Urothelium cell line (cell line): Measurements from ENCODE around the gene ESRRA.
A peak's percentile ranks its signal among the peaks of the same experiment; 100 is the strongest.

Experiments
- DNase-seq: peaks from one replicate; pipeline ENCODE4 v3.0.0; 2011; ENCODE audit warnings: low spot score, mixed read lengths
- FAIRE-seq: peaks from 2 replicates; lab custom pipeline; 2011; peaks lifted over from hg19 to GRCh38; lab: Jason Lieb, UNC

The ESRRA gene

GRCh38 chr11:64305075-64305690, at the start of gene ESRRA:
TSS of gene ESRRA (plus strand) at chr11:64305524. CDS start at chr11:64307180, 1,656 bp downstream.
- FAIRE-seq, result peak; percentile 84

DNA sequence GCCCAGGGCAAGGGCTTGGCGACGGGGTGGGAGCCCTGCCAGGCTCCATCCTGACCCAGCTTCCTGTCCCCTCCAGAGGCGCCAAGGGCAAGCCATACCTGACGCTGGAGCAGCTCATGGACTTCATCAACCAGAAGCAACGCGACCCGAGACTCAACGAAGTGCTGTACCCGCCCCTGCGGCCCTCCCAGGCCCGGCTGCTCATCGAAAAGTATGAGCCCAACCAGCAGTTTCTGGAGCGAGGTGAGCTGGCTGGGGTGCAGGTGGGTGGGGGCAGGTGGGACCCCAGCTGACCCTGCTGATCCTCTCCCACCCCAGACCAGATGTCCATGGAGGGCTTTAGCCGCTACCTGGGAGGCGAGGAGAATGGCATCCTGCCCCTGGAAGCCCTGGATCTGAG, 49.0 kb upstream of the ESRRA start:
- FAIRE-seq (no peak), DNase-seq (no peak)

More at GRCh38 chr11:64305075-64305690, at the start of gene ESRRA:
- peak; percentile 99 for DNase-seq

- DNase-seq (no peak), FAIRE-seq (no peak)
Measured at GRCh38 chr11:64258356-64258755, 47.0 kb upstream of the ESRRA start.

- FAIRE-seq (no peak), DNase-seq (no peak)
Measured at GRCh38 chr11:64258946-64259532, 46.3 kb upstream of the ESRRA start.

GRCh38 chr11:64259533-64260067, 45.7 kb upstream of the ESRRA start:
- FAIRE-seq (no peak), DNase-seq (no peak)

- no peak for DNase-seq
Measured at GRCh38 chr11:64260147-64260708, 45.1 kb upstream of the ESRRA start.

DNA sequence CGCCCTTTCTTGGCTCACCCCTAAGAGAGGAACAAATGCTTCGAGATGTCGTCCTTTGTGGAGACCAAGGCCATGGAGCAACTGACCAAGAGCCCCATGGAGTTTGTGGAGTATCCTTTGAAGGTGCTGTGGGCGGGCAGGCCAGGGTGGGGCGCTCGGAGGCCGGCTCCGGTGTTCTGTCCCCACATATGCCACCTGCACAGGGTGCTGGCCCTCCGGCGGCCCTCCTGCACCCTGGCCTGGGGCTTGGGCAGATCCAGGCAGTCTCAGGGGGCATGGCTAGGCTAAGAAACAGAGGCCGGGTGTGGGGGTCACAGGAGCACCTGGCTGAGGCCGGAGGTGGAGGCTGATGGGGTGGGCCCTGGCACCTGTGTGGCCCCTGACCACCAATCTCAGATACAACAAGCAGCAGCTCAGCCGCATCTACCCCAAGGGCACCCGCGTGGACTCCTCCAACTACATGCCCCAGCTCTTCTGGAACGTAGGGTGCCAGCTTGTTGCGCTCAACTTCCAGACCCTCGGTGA, 43.7 kb upstream of the ESRRA start:
- no peak for FAIRE-seq
- no peak for DNase-seq

More at GRCh38 chr11:64260147-64260708, 45.1 kb upstream of the ESRRA start:
- FAIRE-seq, result peak; percentile 53

DNA sequence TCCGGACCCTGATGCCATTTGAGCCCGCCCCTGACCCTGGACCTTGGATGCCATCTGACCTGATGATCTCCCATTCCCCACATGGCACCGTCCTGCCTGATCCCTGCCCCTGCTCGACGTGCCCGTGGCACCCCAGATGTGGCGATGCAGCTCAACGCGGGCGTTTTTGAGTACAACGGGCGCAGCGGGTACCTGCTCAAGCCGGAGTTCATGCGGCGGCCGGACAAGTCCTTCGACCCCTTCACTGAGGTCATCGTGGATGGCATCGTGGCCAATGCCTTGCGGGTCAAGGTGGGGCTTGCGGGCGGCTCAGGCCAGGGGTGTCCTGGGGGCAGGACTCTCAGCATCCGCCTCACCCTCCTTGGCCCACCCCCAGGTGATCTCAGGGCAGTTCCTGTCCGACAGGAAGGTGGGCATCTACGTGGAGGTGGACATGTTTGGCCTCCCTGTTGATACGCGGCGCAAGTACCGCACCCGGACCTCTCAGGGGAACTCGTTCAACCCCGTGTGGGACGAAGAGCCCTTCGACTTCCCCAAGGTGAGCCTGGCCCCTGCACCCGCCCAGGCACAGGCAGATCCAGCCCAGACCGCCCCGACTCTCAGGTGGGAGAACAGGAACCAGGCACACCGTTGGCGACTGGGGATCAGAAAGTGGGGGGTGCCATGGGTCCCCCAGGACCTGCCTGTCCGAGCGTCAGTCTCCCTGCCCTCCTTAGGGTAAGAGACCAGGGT, 42.9 kb upstream of the ESRRA start:
- DNase-seq (no peak), FAIRE-seq (no peak)

GRCh38 chr11:64263021-64263946, 42.0 kb upstream of the ESRRA start:
- no peak for DNase-seq
- no peak for FAIRE-seq

DNA sequence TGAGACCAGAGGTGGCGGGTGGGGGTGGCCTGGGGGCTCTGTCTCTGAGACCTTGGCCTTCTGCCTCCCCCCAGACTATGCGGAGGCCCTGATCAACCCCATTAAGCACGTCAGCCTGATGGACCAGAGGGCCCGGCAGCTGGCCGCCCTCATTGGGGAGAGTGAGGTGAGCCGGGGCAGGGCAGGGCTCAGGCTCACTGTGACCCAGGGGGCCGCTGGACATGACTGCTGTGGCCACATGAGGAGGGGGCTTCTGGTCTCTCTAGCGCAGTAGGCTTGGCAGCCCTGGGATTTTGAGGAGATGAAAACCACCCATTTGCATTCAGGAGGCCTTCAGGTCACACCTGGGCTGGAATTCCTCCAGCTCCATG, 41.4 kb upstream of the ESRRA start:
- FAIRE-seq (no peak), DNase-seq (no peak)

GRCh38 chr11:64264371-64264852, 40.9 kb upstream of the ESRRA start:
- no peak for DNase-seq
- no peak for FAIRE-seq

DNA sequence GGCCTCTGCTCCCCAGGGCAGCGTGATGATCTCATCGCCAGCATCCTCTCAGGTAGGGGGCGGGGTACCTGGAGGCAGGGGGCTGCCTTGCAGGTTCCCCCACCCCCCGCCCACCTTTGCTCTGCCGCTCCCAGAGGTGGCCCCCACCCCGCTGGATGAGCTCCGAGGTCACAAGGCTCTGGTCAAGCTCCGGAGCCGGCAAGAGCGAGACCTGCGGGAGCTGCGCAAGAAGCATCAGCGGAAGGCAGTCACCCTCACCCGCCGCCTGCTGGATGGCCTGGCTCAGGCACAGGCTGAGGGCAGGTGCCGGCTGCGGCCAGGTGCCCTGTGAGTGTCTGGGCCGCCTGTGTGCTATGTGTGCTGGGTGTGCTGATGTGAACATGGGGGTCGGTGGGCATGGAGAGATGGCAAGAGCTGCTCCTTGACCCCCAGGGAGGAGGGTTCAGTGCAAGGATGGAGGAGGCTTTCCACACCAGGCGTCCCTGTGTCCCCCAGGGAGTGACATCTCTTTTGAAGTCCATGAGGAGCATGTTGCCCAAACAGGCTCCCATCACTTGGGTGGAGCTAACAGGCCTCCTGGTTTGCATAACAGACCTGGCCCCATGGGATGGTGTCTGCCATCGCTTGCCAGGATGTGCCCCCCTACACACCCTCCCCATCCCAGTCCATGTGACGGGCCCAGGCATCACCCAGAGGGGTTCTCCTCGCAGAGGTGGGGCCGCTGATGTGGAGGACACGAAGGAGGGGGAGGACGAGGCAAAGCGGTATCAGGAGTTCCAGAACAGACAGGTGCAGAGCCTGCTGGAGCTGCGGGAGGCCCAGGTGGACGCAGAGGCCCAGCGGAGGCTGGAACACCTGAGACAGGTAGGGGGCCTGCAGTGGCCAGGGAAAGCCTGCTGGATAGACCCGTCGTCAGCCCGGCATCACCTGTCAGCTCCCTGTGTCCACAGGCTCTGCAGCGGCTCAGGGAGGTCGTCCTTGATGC, 39.9 kb upstream of the ESRRA start:
- DNase-seq (no peak), FAIRE-seq (no peak)

- DNase-seq (no peak), FAIRE-seq (no peak)
Measured at GRCh38 chr11:64266339-64266738, 39.0 kb upstream of the ESRRA start.

- DNase-seq, result no peak
Measured at GRCh38 chr11:64267207-64267945, 37.9 kb upstream of the ESRRA start.

DNA sequence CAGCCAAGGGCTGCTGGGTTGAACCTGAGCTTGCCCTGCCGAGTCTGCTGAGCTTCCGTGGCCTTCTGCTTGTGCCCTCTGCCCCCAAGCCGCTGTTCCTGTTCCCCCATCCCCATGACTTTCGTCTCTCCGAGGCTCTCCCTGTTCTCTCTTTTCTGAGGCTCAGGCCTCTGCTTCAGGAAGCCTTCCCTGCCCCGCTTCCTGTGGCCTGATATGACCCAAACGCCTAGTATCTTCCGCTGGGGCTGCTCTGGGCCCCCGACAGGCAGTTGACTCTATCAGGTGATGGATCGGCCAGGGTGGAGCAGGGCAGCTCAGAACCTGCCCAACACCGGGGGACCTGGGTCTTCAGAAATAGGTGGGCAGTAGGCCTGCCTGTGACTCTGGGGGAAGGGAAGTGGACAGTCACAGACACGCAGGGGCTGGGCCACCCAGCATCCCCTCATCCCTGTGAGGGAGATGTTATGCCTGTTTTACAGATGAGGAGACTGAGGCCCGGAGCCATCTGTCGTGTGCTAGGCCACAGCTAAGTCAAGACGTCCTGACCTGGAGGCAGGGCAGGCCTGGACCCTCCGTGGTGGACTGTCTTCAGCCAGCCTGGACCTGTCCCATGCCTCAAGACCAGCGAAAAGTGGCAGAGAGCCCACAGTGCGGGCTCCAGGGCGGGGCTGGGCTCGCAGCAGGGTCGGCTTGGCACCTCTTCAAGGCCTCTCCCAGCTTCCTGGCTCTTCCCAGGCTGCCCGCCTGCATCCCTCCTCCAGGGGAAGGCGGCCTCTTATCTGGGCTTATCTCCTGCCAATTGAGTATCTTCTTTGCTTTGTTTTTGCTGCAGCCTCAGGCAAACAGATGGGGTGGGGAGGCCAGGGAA, 37.1 kb upstream of the ESRRA start:
- FAIRE-seq (no peak), DNase-seq (no peak)

More at GRCh38 chr11:64267207-64267945, 37.9 kb upstream of the ESRRA start:
- FAIRE-seq, result no peak

DNA sequence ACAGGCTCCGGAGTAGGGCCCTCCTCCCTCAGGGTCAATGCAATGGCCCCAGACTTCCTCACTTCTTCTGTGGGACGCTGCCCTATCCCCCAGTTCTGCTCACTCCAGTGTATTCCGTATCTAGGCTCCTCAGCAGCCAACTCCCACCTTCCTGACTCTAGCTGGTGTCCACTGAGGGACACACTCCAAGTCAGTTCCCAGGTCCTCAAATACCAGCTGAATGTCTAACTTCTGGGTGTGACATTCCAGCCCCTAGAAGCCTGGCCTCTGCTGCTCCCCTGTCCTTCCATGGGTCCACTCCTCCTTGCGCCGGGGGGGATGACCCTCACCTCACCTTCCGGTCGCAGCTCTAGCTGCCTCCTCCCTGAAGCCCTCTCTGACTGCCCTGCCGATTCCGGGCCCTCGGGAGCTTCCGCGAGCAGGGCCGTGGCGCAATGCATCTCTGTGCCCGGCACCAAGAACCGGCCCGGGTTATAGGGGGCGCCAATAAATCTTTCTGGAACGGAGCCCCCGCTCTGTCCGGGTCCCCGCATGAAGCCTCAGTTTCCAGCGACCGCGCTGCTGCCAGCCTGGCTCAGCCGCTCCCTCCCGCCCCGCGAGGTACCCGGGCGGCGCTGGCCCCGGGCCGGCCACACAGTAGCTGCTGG, 36.3 kb upstream of the ESRRA start:
- FAIRE-seq (no peak), DNase-seq (peak; percentile 45)
